HepG2 (cell line): ENCODE data around the gene CXCR5. TPM values are rescaled to one million over a fixed set of nuclear protein-coding genes. Genes with fewer than 3 reads are reported as not detected.

Source experiments
- E2F2 ChIP-seq: sonication (generic); formaldehyde crosslinking; IDR thresholded peaks from 2 replicates; pipeline ENCODE4 v1.4.0; 2020; ENCODE audit warnings: missing genetic modification reagents, borderline replicate concordance
- FOXP1 ChIP-seq, 2 experiments: fragments of 450-650 bp in 1 of 2; IDR thresholded peaks; 2 replicates each; pipeline ENCODE4 v1.6.1; 2017 to 2018; ENCODE audit warnings: antibody characterized with exemption in 1 of 2
- GPN1 ChIP-seq: sonication (generic); formaldehyde crosslinking; IDR thresholded peaks from 2 replicates; pipeline ENCODE4 v1.5.1; 2020; ENCODE audit warnings: missing genetic modification reagents, borderline replicate concordance
- HOMEZ ChIP-seq: IDR thresholded peaks from 2 replicates; pipeline ENCODE4 v1.6.1; 2016; ENCODE audit warnings: low read depth
- KLF13 ChIP-seq: sonication (generic); formaldehyde crosslinking; IDR thresholded peaks from 2 replicates; pipeline ENCODE4 v1.4.0; 2020; ENCODE audit warnings: mild to moderate bottlenecking, missing genetic modification reagents
- MED8 ChIP-seq: sonication (generic); formaldehyde crosslinking; IDR thresholded peaks from 2 replicates; pipeline ENCODE4 v1.8.1; 2023; ENCODE audit warnings: mild to moderate bottlenecking, missing genetic modification reagents; ENCODE audit not compliant: insufficient replicate concordance
- PPARG ChIP-seq: conservative IDR thresholded peaks from 2 replicates; pipeline ENCODE4 v1.6.1; 2016; ENCODE audit warnings: missing biosample characterization, missing genetic modification reagents
- PRDM15 ChIP-seq: sonication (generic); formaldehyde crosslinking; IDR thresholded peaks from 2 replicates; pipeline ENCODE4 v1.4.0; 2020; ENCODE audit warnings: missing genetic modification reagents
- RFX3 ChIP-seq: IDR thresholded peaks from 2 replicates; pipeline ENCODE4 v1.6.1; 2016; ENCODE audit warnings: missing biosample characterization, missing genetic modification reagents
- SETDB1 ChIP-seq: sonication (generic); formaldehyde crosslinking; IDR thresholded peaks from 2 replicates; pipeline ENCODE4 v1.5.1; 2020; ENCODE audit warnings: missing genetic modification reagents, mild to moderate bottlenecking, borderline replicate concordance
- SMC3 ChIP-seq: IDR thresholded peaks from 2 replicates; pipeline ENCODE4 v1.6.1; 2011; ENCODE audit warnings: low read length, improper control_type of control experiment
- TFAP4 ChIP-seq: sonication (generic); IDR thresholded peaks from 2 replicates; pipeline ENCODE4 v1.6.1; 2016; ENCODE audit warnings: low read depth, borderline replicate concordance
- THYN1 ChIP-seq: sonication (generic); formaldehyde crosslinking; IDR thresholded peaks from 2 replicates; pipeline ENCODE4 v1.8.1; 2023; ENCODE audit warnings: low read depth, mild to moderate bottlenecking, moderate library complexity, missing genetic modification reagents, borderline replicate concordance
- ZBTB1 ChIP-seq: sonication (generic); formaldehyde crosslinking; IDR thresholded peaks from 2 replicates; pipeline ENCODE4 v1.4.0; 2020; ENCODE audit warnings: missing genetic modification reagents, borderline replicate concordance
- ZBTB4 ChIP-seq: sonication (generic); formaldehyde crosslinking; IDR thresholded peaks from 2 replicates; pipeline ENCODE4 v1.4.0; 2020; ENCODE audit warnings: missing genetic modification reagents, mild to moderate bottlenecking, borderline replicate concordance
- ZNF17 ChIP-seq: sonication (generic); formaldehyde crosslinking; IDR thresholded peaks from 2 replicates; pipeline ENCODE4 v1.5.0; 2020; ENCODE audit warnings: mild to moderate bottlenecking, missing genetic modification reagents
- ZNF614 ChIP-seq: IDR thresholded peaks from 2 replicates; pipeline ENCODE4 v1.6.1; 2018; ENCODE audit warnings: missing biosample characterization, missing genetic modification reagents, inconsistent platforms, borderline replicate concordance
- ZSCAN25 ChIP-seq: sonication (generic); formaldehyde crosslinking; IDR thresholded peaks from 2 replicates; pipeline ENCODE4 v1.8.0; 2022; ENCODE audit warnings: mild to moderate bottlenecking, missing genetic modification reagents
- polyA plus RNA-seq, 8 experiments: library from polyadenylated mRNA; depleted of rRNA in 3 of 8; stranded (reverse) in 7 of 8; unstranded in 1 of 8; fragments of >200 nt; fragmentation: Illumina TruSeq in 4 of 8; extraction: Trizol in 4 of 8; gene quantifications; 2 replicates each; pipeline versions ENCODE4 v1.2.1 to v1.2.3, GENCODE V29; 2011 to 2016; ENCODE audit warnings: low read depth in 4 of 8, missing spikeins in 1 of 8, mixed read lengths in 1 of 8; ENCODE audit not compliant: insufficient read depth in 1 of 8
- total RNA-seq, 5 experiments: library from RNA; depleted of rRNA; stranded (reverse); fragments of >200 nt; fragmentation: Illumina TruSeq; extraction: Trizol; gene quantifications; 2 replicates each; pipeline ENCODE4 v1.2.3, GENCODE V29; 2016; ENCODE audit warnings: low read depth in 1 of 5

CXCR5 gene
- total and polyA plus RNA-seq, 2 of the 13 experiments (the other 11 are each of a cell fraction or from before 2014, with no cell fraction given): not detected

GRCh38 chr11:118921929-118922744, 38.4 kb downstream of the CXCR5 start (continued):
- no peak for TF ChIP-seq E2F2 (CRISPR knock-in tag)
- no peak for TF ChIP-seq SETDB1 (CRISPR knock-in tag)
- TF ChIP-seq HOMEZ (CRISPR knock-in tag): no peak
- no peak for TF ChIP-seq ZNF17 (CRISPR knock-in tag)
- no peak for TF ChIP-seq ZBTB1 (CRISPR knock-in tag)
- no peak for TF ChIP-seq GPN1 (CRISPR knock-in tag)
- TF ChIP-seq THYN1: no peak
- TF ChIP-seq ZSCAN25: no peak
- TF ChIP-seq PRDM15 (CRISPR knock-in tag): no peak
- TF ChIP-seq ZBTB4 (CRISPR knock-in tag): no peak
- TF ChIP-seq ZNF614 (CRISPR knock-in tag): no peak
- no peak for TF ChIP-seq FOXP1 (IDR thresholded peaks at IDR 0.05)
- no peak for TF ChIP-seq FOXP1 (CRISPR knock-in tag; IDR thresholded peaks at IDR 0.05)
- TF ChIP-seq SMC3: no peak
- peak; percentile 36; the same call in 1 of the 2 replicates for TF ChIP-seq TFAP4
- no peak for TF ChIP-seq KLF13 (CRISPR knock-in tag)
- TF ChIP-seq PPARG: peak; percentile 8; the same call in 1 of the 2 replicates
- TF ChIP-seq RFX3 (CRISPR knock-in tag): no peak
- peak; percentile 41 for TF ChIP-seq MED8 (CRISPR knock-in tag)
